GM10266 (cell line): ENCODE results near the gene TRMU.

ENCODE experiments used
- DNase-seq: peaks from one replicate; pipeline ENCODE4 v3.0.0; 2012; ENCODE audit errors: extremely low spot score
- CTCF ChIP-seq: IDR thresholded peaks from 2 replicates; pipeline ENCODE4 v1.5.1; 2012; ENCODE audit warnings: mild to moderate bottlenecking, low read depth; ENCODE audit not compliant: control insufficient read depth, insufficient read depth; ENCODE audit errors: missing control alignments

The TRMU gene

GRCh38 chr22:46352691-46353386 lies 17.3 kb downstream of the TRMU start:
- no peak for TF ChIP-seq CTCF
- no peak for DNase-seq

- DNase-seq, result no peak
- TF ChIP-seq CTCF, result no peak
These were observed 18.1 kb downstream of the TRMU start for GRCh38 chr22:46353483-46354105.

GRCh38 chr22:46354176-46354992 lies 18.9 kb downstream of the TRMU start:
- DNase-seq, result no peak
- no peak for TF ChIP-seq CTCF

- no peak for TF ChIP-seq CTCF
These were observed 19.4 kb downstream of the TRMU start for GRCh38 chr22:46354993-46355305.

GRCh38 chr22:46355369-46355995 lies 20.0 kb downstream of the TRMU start:
- peak; percentile 84 for DNase-seq
- peak; percentile 62 for TF ChIP-seq CTCF

More at GRCh38 chr22:46354993-46355305, 19.4 kb downstream of the TRMU start:
- DNase-seq, result no peak

GRCh38 chr22:46355996-46356471 lies 20.5 kb downstream of the TRMU start:
- DNase-seq, result no peak
- no peak for TF ChIP-seq CTCF
